Colon (tissue), 2 donors: ENCODE results near the gene PLEKHM1.
"Not testable (repeated sequence)": the region's sequence is repeated elsewhere in the genome, so short reads cannot be mapped to it uniquely, and the experiment has no call there.

ENCODE experiments used
- FAIRE-seq: peaks from 2 replicates; lab custom pipeline; 2012; peaks lifted over from hg19 to GRCh38; lab: Jason Lieb, UNC
- donor health status: control.
- donor health status: control.

The PLEKHM1 gene

GRCh38 chr17:45490615-45491433 is at the start of gene PLEKHM1:
Gene PLEKHM1, minus strand, starts transcription at chr17:45490721. Its CDS starts 8,237 bp downstream, at chr17:45482484.
- not testable (repeated sequence) for FAIRE-seq

- FAIRE-seq, result not testable (repeated sequence)
These were observed 47.6 kb upstream of the PLEKHM1 start for GRCh38 chr17:45538168-45538567.

- FAIRE-seq, result not testable (repeated sequence)
These were observed 15.6 kb upstream of the PLEKHM1 start for GRCh38 chr17:45506072-45506471.

- not testable (repeated sequence) for FAIRE-seq
These were observed 14.7 kb upstream of the PLEKHM1 start for GRCh38 chr17:45505183-45505582.

- not testable (repeated sequence) for FAIRE-seq
These were observed 10.7 kb upstream of the PLEKHM1 start for GRCh38 chr17:45501092-45501707.

GRCh38 chr17:45500478-45500877 is 10.0 kb upstream of the PLEKHM1 start:
- not testable (repeated sequence) for FAIRE-seq

- FAIRE-seq, result not testable (repeated sequence)
These were observed 8.7 kb upstream of the PLEKHM1 start for GRCh38 chr17:45499208-45499607.

GRCh38 chr17:45498377-45498776 is 7.9 kb upstream of the PLEKHM1 start:
- FAIRE-seq, result not testable (repeated sequence)

GRCh38 chr17:45497449-45497848 is 6.9 kb upstream of the PLEKHM1 start:
- FAIRE-seq, result not testable (repeated sequence)

- not testable (repeated sequence) for FAIRE-seq
These were observed 6.0 kb upstream of the PLEKHM1 start for GRCh38 chr17:45496507-45496906.

GRCh38 chr17:45494556-45494955 is 4.0 kb upstream of the PLEKHM1 start:
- not testable (repeated sequence) for FAIRE-seq

GRCh38 chr17:45492156-45492555 is 1.6 kb upstream of the PLEKHM1 start:
- not testable (repeated sequence) for FAIRE-seq

GRCh38 chr17:45490198-45490597 is 323 bp downstream of the PLEKHM1 start:
- FAIRE-seq, result not testable (repeated sequence)

GRCh38 chr17:45487704-45488103 is 2.8 kb downstream of the PLEKHM1 start:
- FAIRE-seq, result not testable (repeated sequence)

- not testable (repeated sequence) for FAIRE-seq
These were observed 6.8 kb downstream of the PLEKHM1 start for GRCh38 chr17:45483591-45484216.

- not testable (repeated sequence) for FAIRE-seq
These were observed 7.3 kb downstream of the PLEKHM1 start for GRCh38 chr17:45483177-45483576.

GRCh38 chr17:45482317-45482716 is 8.2 kb downstream of the PLEKHM1 start:
- FAIRE-seq, result not testable (repeated sequence)

- not testable (repeated sequence) for FAIRE-seq
These were observed 15.1 kb downstream of the PLEKHM1 start for GRCh38 chr17:45475436-45475835.

- FAIRE-seq, result not testable (repeated sequence)
These were observed 18.3 kb downstream of the PLEKHM1 start for GRCh38 chr17:45472249-45472648.

- FAIRE-seq, result not testable (repeated sequence)
These were observed 21.3 kb downstream of the PLEKHM1 start for GRCh38 chr17:45469204-45469563.

- FAIRE-seq, result not testable (repeated sequence)
These were observed 22.0 kb downstream of the PLEKHM1 start for GRCh38 chr17:45468293-45469203.
